ENCODE data around the gene VPS35L. TPM values are rescaled to one million over a fixed set of nuclear protein-coding genes. Genes with fewer than 3 reads are reported as not detected.

Gene VPS35L
- total and polyA plus RNA-seq, 10 of the 15 experiments (the other 5 are each of a cell fraction or from before 2014, with no cell fraction given), result 14.9 to 44.1 (median 26.3) TPM

DNA sequence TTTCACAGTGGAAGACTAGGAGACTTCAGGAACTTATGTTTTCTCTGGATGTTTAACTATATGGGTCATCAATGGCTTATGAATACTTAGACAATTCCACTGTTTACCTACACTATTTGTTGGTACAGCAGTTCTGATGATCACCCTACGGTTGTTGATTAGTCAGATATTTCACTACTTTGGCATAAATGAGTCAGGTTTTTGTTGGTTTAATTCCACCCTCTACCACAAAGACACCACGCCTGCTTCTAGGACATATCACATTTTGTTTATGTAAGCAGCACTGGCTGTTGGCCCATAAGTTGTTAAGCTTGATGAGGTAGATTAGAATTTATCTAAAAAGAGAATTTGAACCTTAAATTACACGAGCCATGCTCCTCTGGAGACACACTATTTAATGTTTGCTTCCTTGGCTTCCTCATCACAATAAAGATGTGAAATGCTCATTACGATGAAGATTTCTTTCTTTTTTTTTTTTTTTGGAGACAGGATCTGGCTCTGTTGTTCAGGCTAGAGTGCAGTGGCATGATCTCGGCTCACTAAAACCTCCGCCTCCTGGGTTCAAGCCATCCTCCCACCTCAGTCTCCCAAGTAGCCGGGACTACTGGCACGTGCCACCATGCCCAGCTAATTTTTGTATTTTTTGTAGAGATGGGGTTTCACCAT is 37.9 kb upstream of the VPS35L start:
- DNase-seq (ENCODE audit: low read depth, low spot score) (no peak), FAIRE-seq (no peak)
- H3K4me2 ChIP-seq (ENCODE audit: control insufficient read depth, insufficient read depth), result peak overlapping the region; percentile 62

DNA sequence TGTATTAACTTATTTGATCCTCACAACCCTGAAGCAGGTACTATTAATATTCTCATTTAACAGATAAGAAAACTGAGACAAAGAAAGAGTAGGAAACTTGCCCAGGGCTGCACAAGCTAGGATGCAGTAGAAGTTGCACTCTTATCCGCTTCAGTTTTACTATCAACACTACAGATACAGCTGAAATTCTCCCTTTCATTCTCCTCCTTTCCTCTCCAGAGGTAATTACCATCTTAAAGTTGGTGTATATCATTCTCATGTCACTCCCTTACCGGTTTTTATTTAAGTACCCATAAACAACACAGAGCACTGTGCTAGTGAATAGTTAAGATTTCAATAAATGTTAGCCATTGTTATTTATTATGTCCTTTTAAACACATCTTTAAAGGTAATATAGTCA is 37.1 kb upstream of the VPS35L start:
- H3K9me3 ChIP-seq (replicated peaks; ENCODE audit: control insufficient read depth, insufficient read depth, low read length), result no peaks in the 10 kb centered on the region
- no peak for TF ChIP-seq RBBP5 (conservative IDR thresholded peaks at IDR 0.05)
- TF ChIP-seq STAT1 (conservative IDR thresholded peaks at IDR 0.05), result no peak
- TF ChIP-seq, protein P1, sequence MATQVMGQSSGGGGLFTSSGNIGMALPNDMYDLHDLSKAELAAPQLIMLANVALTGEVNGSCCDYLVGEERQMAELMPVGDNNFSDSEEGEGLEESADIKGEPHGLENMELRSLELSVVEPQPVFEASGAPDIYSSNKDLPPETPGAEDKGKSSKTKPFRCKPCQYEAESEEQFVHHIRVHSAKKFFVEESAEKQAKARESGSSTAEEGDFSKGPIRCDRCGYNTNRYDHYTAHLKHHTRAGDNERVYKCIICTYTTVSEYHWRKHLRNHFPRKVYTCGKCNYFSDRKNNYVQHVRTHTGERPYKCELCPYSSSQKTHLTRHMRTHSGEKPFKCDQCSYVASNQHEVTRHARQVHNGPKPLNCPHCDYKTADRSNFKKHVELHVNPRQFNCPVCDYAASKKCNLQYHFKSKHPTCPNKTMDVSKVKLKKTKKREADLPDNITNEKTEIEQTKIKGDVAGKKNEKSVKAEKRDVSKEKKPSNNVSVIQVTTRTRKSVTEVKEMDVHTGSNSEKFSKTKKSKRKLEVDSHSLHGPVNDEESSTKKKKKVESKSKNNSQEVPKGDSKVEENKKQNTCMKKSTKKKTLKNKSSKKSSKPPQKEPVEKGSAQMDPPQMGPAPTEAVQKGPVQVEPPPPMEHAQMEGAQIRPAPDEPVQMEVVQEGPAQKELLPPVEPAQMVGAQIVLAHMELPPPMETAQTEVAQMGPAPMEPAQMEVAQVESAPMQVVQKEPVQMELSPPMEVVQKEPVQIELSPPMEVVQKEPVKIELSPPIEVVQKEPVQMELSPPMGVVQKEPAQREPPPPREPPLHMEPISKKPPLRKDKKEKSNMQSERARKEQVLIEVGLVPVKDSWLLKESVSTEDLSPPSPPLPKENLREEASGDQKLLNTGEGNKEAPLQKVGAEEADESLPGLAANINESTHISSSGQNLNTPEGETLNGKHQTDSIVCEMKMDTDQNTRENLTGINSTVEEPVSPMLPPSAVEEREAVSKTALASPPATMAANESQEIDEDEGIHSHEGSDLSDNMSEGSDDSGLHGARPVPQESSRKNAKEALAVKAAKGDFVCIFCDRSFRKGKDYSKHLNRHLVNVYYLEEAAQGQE (IDR thresholded peaks at IDR 0.05; ENCODE audit: low read depth, low read length), result no peak
- no peaks in the 10 kb centered on the region for H3K27me3 ChIP-seq (replicated peaks in 1 of 2; ENCODE audit: control insufficient read depth in 2 of 2, insufficient read depth in 2 of 2, low read length in 1 of 2)
- peaks cover 0 to 7% of the 10 kb centered on the region in 2 experiments; a peak in 2 of 4 replicates for H3K36me3 ChIP-seq (ENCODE audit: control insufficient read depth in 2 of 2, insufficient read depth in 2 of 2, low read length in 1 of 2)
- no peak overlapping the region for H3K4me3 ChIP-seq
- H2AFZ ChIP-seq (ENCODE audit: control insufficient read depth, low read depth, low read length), result no peak overlapping the region
- BruUV-seq (replicated peaks), result no TSS peak
- ChIA-PET SMC1A (ENCODE audit: uncharacterized antibody, unreplicated experiment) (no interaction called here), CTCF (interaction anchor here (4.5 kb wide), 1 partner anchor 16 kb away, joined by 23 read pairs; no protein-coding TSS in a partner anchor), RAD21 (ENCODE audit: unreplicated experiment) (interaction anchor here (1.4 to 2.5 kb wide), 2 partner anchors 15 to 38 kb away, joined by 6 to 7 read pairs; partner anchors contain the start of gene VPS35L), POLR2A (no interaction called here)
- no peak for ATAC-seq
- H3K79me2 ChIP-seq (ENCODE audit: control insufficient read depth, insufficient read depth, low read length), result peaks cover 39% of the 10 kb centered on the region
- H3K4me2 ChIP-seq (ENCODE audit: control insufficient read depth, insufficient read depth), result peak overlapping the region; percentile 36
- DNase-seq (ENCODE audit: low read depth, low spot score), result no peak
- H3K27ac ChIP-seq (ENCODE audit: control insufficient read depth, insufficient read depth), result no peak overlapping the region
- intact Hi-C loops (cut with micrococcal nuclease; ENCODE audit: unreplicated experiment), result no loop called here
- in situ Hi-C loops (cut with MboI), result no loop called here
- FAIRE-seq, result no peak
- no peaks in the 10 kb centered on the region for H4K20me1 ChIP-seq (ENCODE audit: control insufficient read depth, insufficient read depth)
- H3K9ac ChIP-seq (ENCODE audit: control insufficient read depth, insufficient read depth, low read length), result no peak overlapping the region
- H3K4me1 ChIP-seq (ENCODE audit: control insufficient read depth, insufficient read depth, low read length), result peaks cover 14% of the 10 kb centered on the region
- WGBS (ENCODE audit: insufficient coverage, insufficient replicate concordance, low lambda C conversion rate, missing lambda C conversion rate), result 93% methylated on average over 2 of the region's 2 CpGs

More for the DNA sequence above, 37.9 kb upstream of the VPS35L start:
- ChIA-PET POLR2A (interaction anchor here (0.6 kb wide), 1 partner anchor 426 kb away, joined by 5 read pairs; no protein-coding TSS in a partner anchor), CTCF (interaction anchor here (1.6 to 4.5 kb wide), 4 partner anchors 11 to 128 kb away, joined by 4 to 23 read pairs (median 14); no protein-coding TSS in a partner anchor), RAD21 (ENCODE audit: unreplicated experiment) (interaction anchor here (1.7 to 2.5 kb wide), 2 partner anchors 15 to 38 kb away, joined by 4 to 7 read pairs; partner anchors contain the start of gene VPS35L), SMC1A (ENCODE audit: uncharacterized antibody, unreplicated experiment) (interaction anchor here (0.9 to 1.7 kb wide), 4 partner anchors 9 to 129 kb away, joined by 3 to 5 read pairs (median 4); no protein-coding TSS in a partner anchor)
- 0 out of 3 replicates have a peak, but pooled peaks cover 2% of the 10 kb centered on the region for H3K9me3 ChIP-seq (replicated peaks; ENCODE audit: control insufficient read depth, insufficient read depth, low read length)
- WGBS (ENCODE audit: insufficient coverage, insufficient replicate concordance, low lambda C conversion rate, missing lambda C conversion rate), result 66% methylated on average over 7 of the region's 8 CpGs
- in situ Hi-C loops (cut with MboI) (no loop called here), intact Hi-C loops (cut with micrococcal nuclease; ENCODE audit: unreplicated experiment) (no loop called here)
- H3K27ac ChIP-seq (ENCODE audit: control insufficient read depth, insufficient read depth), result no peak overlapping the region
- H3K27me3 ChIP-seq (replicated peaks in 1 of 2; ENCODE audit: control insufficient read depth in 2 of 2, insufficient read depth in 2 of 2, low read length in 1 of 2), result no peaks in the 10 kb centered on the region
- peak overlapping the region; percentile 10; the same call in 1 of the 2 replicates for H3K4me3 ChIP-seq
- H3K36me3 ChIP-seq (ENCODE audit: control insufficient read depth in 2 of 2, insufficient read depth in 2 of 2, low read length in 1 of 2), result peaks cover 0 to 10% of the 10 kb centered on the region in 2 experiments; a peak in 2 of 4 replicates
- TF ChIP-seq IKZF2 (IDR thresholded peaks at IDR 0.05), result 0 out of 4 replicates have a peak, but pooled peaks of 1 of the 2 experiments have one; percentile 23
- 0 out of 2 replicates have a peak, but pooled peaks have one; percentile 17 for TF ChIP-seq FOXK2 (IDR thresholded peaks at IDR 0.05)
- TF ChIP-seq KAT2A (conservative IDR thresholded peaks at IDR 0.05; ENCODE audit: control insufficient read depth, low read depth, low read length), result no peak
- no peak for TF ChIP-seq RELA (IDR thresholded peaks at IDR 0.05; ENCODE audit: borderline replicate concordance, partially characterized antibody)
- BruUV-seq (replicated peaks), result no TSS peak
- H3K79me2 ChIP-seq (ENCODE audit: control insufficient read depth, insufficient read depth, low read length), result peaks cover 39% of the 10 kb centered on the region
- H3K4me1 ChIP-seq (ENCODE audit: control insufficient read depth, insufficient read depth, low read length), result peaks cover 7% of the 10 kb centered on the region
- ATAC-seq, result peak; percentile 26
- no peaks in the 10 kb centered on the region for H4K20me1 ChIP-seq (ENCODE audit: control insufficient read depth, insufficient read depth)
- no peak overlapping the region for H3K9ac ChIP-seq (ENCODE audit: control insufficient read depth, insufficient read depth, low read length)
- H2AFZ ChIP-seq (ENCODE audit: control insufficient read depth, low read depth, low read length), result no peak overlapping the region
